Naive thymus-derived CD4-positive, alpha-beta T cell (primary cell): ENCODE data around the gene TENT4B. TPM values are rescaled to one million over a fixed set of nuclear protein-coding genes. Genes with fewer than 3 reads are reported as not detected.
A peak's percentile ranks its signal among the peaks of the same experiment; 100 is the strongest.

Experiments
- ATAC-seq: fragments of 150-1000 bp; cut with Tn5 transposase; 2 replicates; pipeline ENCODE4 v1.10.0; 2021; ENCODE audit warnings: mild to moderate bottlenecking, moderate library complexity
- CTCF ChIA-PET: fragments of 350-600 bp; sonication (Branson Sonifier 250); formaldehyde crosslinking; loops from one replicate; lab custom pipeline; 2021; ENCODE audit warnings: antibody characterized with exemption; lab: Charles Lee
- POLR2A ChIA-PET: fragments of 350-600 bp; sonication (Branson Sonifier 250); formaldehyde crosslinking; loops from one replicate; lab custom pipeline; 2021; ENCODE audit warnings: antibody characterized with exemption, inconsistent platforms; lab: Charles Lee
- DNase-seq, 9 donors: peaks; one replicate each; pipeline versions ENCODE4 v3.0.0 to v3.0.0-alpha.2; 2020 to 2022; ENCODE audit warnings: mixed read lengths in 1 of 9
- H3K27ac ChIP-seq: one replicate; pipeline ENCODE4 v1.7.0; 2013; ENCODE audit warnings: mild to moderate bottlenecking, low read depth, low read length, moderate library complexity
- H3K27me3 ChIP-seq, 2 donors: one replicate each; pipeline ENCODE4 v1.7.0; 2013; ENCODE audit warnings: low read length in 2 of 2, mild to moderate bottlenecking in 2 of 2, moderate library complexity in 2 of 2; ENCODE audit not compliant: control insufficient read depth in 2 of 2, insufficient read depth in 2 of 2
- H3K36me3 ChIP-seq, 3 experiments: 1 replicate in 2 of 3; 2 replicates in 1 of 3; pipeline ENCODE4 v1.7.0; 2013; ENCODE audit warnings: low read length in 3 of 3, mild to moderate bottlenecking in 3 of 3, moderate library complexity in 1 of 3; ENCODE audit not compliant: insufficient read depth in 3 of 3, control insufficient read depth in 2 of 3
- H3K4me1 ChIP-seq, 2 donors: one replicate each; pipeline ENCODE4 v1.7.0; 2013; ENCODE audit warnings: low read length in 2 of 2, mild to moderate bottlenecking in 2 of 2, moderate library complexity in 1 of 2; ENCODE audit not compliant: control insufficient read depth in 2 of 2, insufficient read depth in 2 of 2
- H3K4me3 ChIP-seq: 2 replicates; pipeline ENCODE4 v1.7.0; 2013; ENCODE audit warnings: mild to moderate bottlenecking, low read length
- H3K9me3 ChIP-seq, 3 experiments: 1 replicate in 2 of 3; 2 replicates in 1 of 3; pipeline ENCODE4 v1.7.0; 2013; ENCODE audit warnings: low read length in 3 of 3; ENCODE audit not compliant: control insufficient read depth in 2 of 3
- H3K27ac Mint-ChIP-seq, 9 donors: one replicate each; pipeline ENCODE4 v1.8.0; 2020 to 2022; ENCODE audit warnings: mixed read lengths in 9 of 9, mild to moderate bottlenecking in 8 of 9, moderate library complexity in 5 of 9, inconsistent platforms in 2 of 9
- H3K27me3 Mint-ChIP-seq, 5 donors: one replicate each; pipeline ENCODE4 v1.8.0; 2021 to 2022; ENCODE audit warnings: mixed read lengths in 5 of 5, mild to moderate bottlenecking in 1 of 5
- H3K36me3 Mint-ChIP-seq, 5 donors: one replicate each; pipeline ENCODE4 v1.8.0; 2020 to 2022; ENCODE audit warnings: mixed read lengths in 5 of 5, mild to moderate bottlenecking in 3 of 5, inconsistent platforms in 1 of 5
- H3K4me1 Mint-ChIP-seq, 7 donors: one replicate each; pipeline ENCODE4 v1.8.0; 2020 to 2022; ENCODE audit warnings: mixed read lengths in 7 of 7, mild to moderate bottlenecking in 3 of 7, inconsistent platforms in 1 of 7
- H3K4me3 Mint-ChIP-seq, 10 donors: one replicate each; pipeline ENCODE4 v1.8.0; 2020 to 2022; ENCODE audit warnings: mild to moderate bottlenecking in 10 of 10, mixed read lengths in 10 of 10, moderate library complexity in 6 of 10, inconsistent platforms in 2 of 10
- H3K9me3 Mint-ChIP-seq, 11 donors: one replicate each; pipeline ENCODE4 v1.8.0; 2020 to 2022; ENCODE audit warnings: mixed read lengths in 11 of 11, mild to moderate bottlenecking in 4 of 11, inconsistent platforms in 1 of 11, moderate library complexity in 1 of 11
- intact Hi-C, 2 donors: fragments of 100-400 bp; cut with micrococcal nuclease; formaldehyde crosslinking; loops; one replicate each; pipeline ENCODE4 v1.15.1; 2023
- polyA plus RNA-seq, 2 donors: library from polyadenylated mRNA; unstranded; fragments of 300-500 nt; fragmentation: Illumina TruSeq; gene quantifications; one replicate each; pipeline ENCODE4 v1.2.3, GENCODE V29; 2021
- total RNA-seq, 6 experiments: library from RNA in 5 of 6; stranded (reverse) in 5 of 6; gene quantifications; 1 replicate in 5 of 6; 2 replicates in 1 of 6; pipeline ENCODE4 v1.2.3 and lab custom pipeline; 2021 to 2026

The TENT4B gene
- total and polyA plus RNA-seq, 7 experiments from 2014 or later: 5.0 to 25.9 (median 22.5) TPM

DNA sequence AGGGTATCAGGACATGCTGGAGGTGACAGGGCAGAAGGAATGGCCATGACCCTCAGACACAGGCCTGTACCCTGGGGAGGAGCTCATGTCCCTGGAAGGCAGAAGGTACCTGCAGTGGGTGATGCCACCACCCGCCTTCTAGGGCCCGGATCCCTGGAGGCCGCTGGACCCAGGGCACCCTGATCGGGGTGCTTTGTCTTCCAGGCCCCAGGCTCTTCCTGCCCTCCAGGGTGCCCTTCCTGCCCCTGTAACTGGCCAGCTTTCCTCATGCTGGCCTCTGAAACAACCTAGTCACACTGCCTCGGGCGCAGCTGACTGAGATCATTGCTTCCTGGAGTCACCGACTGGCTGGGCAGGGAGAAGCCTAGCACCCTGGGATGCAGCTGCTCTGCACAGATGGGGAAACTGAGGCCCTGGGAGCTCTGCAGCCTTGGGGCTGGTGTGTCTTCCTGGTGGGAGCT is 119.0 kb downstream of the TENT4B start:
- H3K27ac Mint-ChIP-seq: peak overlapping the region; percentile 88 to 99 (median 97)
- Histone ChIP-seq H3K27me3 (no peaks in the 10 kb centered on the region), H3K36me3 (peaks cover 0 to 20% (median 0%) of the 10 kb centered on the region in 3 experiments), H3K4me1 (peaks cover 83% of the 10 kb centered on the region in 2 donors), H3K4me3 (no peak overlapping the region), H3K27ac (peak overlapping the region; percentile 88), H3K9me3 (no peaks in the 10 kb centered on the region)
- no peaks in the 10 kb centered on the region for H3K27me3 Mint-ChIP-seq
- intact Hi-C loops: loop anchor here (5.0 to 10.0 kb wide), 2 partner anchors 247 to 410 kb away; partner anchors contain the start of genes CNEP1R1 (in 1 of the 2) and SNX20 (in 1 of the 2)
- ChIA-PET CTCF (interaction anchor here (1.0 kb wide), 1 partner anchor 8 kb away, joined by 3 read pairs; no protein-coding TSS in a partner anchor), POLR2A (interaction anchor here (1.3 to 19.1 kb wide), 4 partner anchors 6 to 410 kb away, joined by 3 to 257 read pairs (median 141); partner anchors contain the start of gene ADCY7)
- H3K4me3 Mint-ChIP-seq: peak overlapping the region; percentile 83 to 98 (median 92)
- DNase-seq: no peak
- no peak for ATAC-seq
- peaks cover 65 to 95% (median 88%) of the 10 kb centered on the region in 7 donors for H3K4me1 Mint-ChIP-seq
- H3K36me3 Mint-ChIP-seq: peaks cover 0 to 26% (median 3%) of the 10 kb centered on the region in 5 donors
- H3K9me3 Mint-ChIP-seq: no peaks in the 10 kb centered on the region

DNA sequence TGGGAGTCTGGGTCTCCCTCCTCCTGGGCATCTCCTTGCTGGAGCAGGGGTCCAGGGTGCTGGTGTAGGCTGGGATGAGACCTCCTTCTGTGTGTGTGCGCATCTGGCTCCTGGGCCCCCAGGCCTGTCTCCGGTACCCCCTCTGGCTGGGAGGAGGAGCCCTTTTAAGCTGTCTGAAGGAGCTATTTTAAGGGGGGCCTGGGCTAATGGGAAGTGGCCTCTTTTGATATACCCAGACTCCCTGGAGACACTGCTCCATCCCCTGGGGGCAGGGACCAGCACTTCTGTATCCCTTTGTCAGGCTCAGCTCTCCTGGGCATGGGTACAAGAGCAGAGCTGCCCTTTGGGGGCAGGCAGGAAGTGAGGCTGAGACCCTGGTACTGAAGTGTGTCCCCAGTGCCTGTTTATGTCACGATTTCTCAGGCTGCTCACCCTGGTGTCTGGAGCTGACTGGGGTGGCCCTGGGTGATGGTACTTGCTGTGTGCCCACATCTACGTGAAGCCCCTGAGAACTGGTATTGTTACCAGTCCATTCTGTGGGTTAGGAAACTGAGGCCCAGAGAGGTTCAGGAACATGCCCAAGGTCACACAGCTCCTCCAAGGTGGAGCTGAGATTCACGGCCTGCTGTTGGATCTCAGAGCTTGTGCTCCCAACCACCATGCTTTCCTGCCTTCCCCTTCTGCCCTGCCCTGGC is 119.7 kb downstream of the TENT4B start:
- no peak for DNase-seq
- ChIA-PET CTCF (interaction anchor here (0.5 to 3.5 kb wide), 8 partner anchors 6 to 1983 kb away, joined by 3 to 26 read pairs (median 4); partner anchors contain the start of genes ADCY7 and CNEP1R1), POLR2A (interaction anchor here (0.7 to 19.1 kb wide), 11 partner anchors 6 to 409 kb away, joined by 3 to 257 read pairs (median 4); partner anchors contain the start of genes ADCY7 and HEATR3)
- peak overlapping the region; percentile 83 to 98 (median 92) for H3K4me3 Mint-ChIP-seq
- intact Hi-C loops: loop anchor here (5.0 to 10.0 kb wide), 2 partner anchors 248 to 409 kb away; partner anchors contain the start of genes CNEP1R1 (in 1 of the 2) and SNX20 (in 1 of the 2)
- Histone ChIP-seq H3K27me3 (no peaks in the 10 kb centered on the region), H3K9me3 (no peaks in the 10 kb centered on the region), H3K4me3 (peak overlapping the region; percentile 67), H3K27ac (peak overlapping the region; percentile 88), H3K4me1 (peaks cover 90% of the 10 kb centered on the region in 2 donors), H3K36me3 (peaks cover 0 to 20% (median 0%) of the 10 kb centered on the region in 3 experiments)
- peak overlapping the region; percentile 95 to 99 (median 99) for H3K27ac Mint-ChIP-seq
- no peak for ATAC-seq
- peaks cover 68 to 97% (median 89%) of the 10 kb centered on the region in 7 donors for H3K4me1 Mint-ChIP-seq
- H3K27me3 Mint-ChIP-seq: no peaks in the 10 kb centered on the region
- peaks cover 0 to 26% (median 3%) of the 10 kb centered on the region in 5 donors for H3K36me3 Mint-ChIP-seq
- no peaks in the 10 kb centered on the region for H3K9me3 Mint-ChIP-seq

GRCh38 chr16:50273382-50273690 is 120.2 kb downstream of the TENT4B start:
- H3K4me3 Mint-ChIP-seq: peak overlapping the region; percentile 83 to 98 (median 92)
- intact Hi-C loops: loop anchor here (5.0 to 10.0 kb wide), 2 partner anchors 249 to 409 kb away; partner anchors contain the start of genes CNEP1R1 (in 1 of the 2) and SNX20 (in 1 of the 2)
- no peaks in the 10 kb centered on the region for H3K27me3 Mint-ChIP-seq
- H3K9me3 ChIP-seq: no peaks in the 10 kb centered on the region
- H3K4me1 ChIP-seq: peaks cover 92 to 93% of the 10 kb centered on the region in 2 donors
- H3K4me1 Mint-ChIP-seq: peaks cover 70 to 99% (median 91%) of the 10 kb centered on the region in 7 donors
- CTCF ChIA-PET: interaction anchor here (0.5 to 3.5 kb wide), 7 partner anchors 7 to 1984 kb away, joined by 3 to 26 read pairs (median 4); partner anchors contain the start of genes ADCY7 and CNEP1R1
- peaks cover 0 to 29% (median 3%) of the 10 kb centered on the region in 5 donors for H3K36me3 Mint-ChIP-seq
- peak overlapping the region; percentile 88 for H3K27ac ChIP-seq
- POLR2A ChIA-PET: interaction anchor here (0.7 to 19.1 kb wide), 14 partner anchors 6 to 408 kb away, joined by 3 to 257 read pairs (median 3); partner anchors contain the start of genes ADCY7 and HEATR3
- ATAC-seq: no peak
- no peak for DNase-seq
- peaks cover 0 to 1% (median 0%) of the 10 kb centered on the region in 11 donors for H3K9me3 Mint-ChIP-seq
- H3K4me3 ChIP-seq: peak overlapping the region; percentile 67
- no peaks in the 10 kb centered on the region for H3K27me3 ChIP-seq
- peak overlapping the region; percentile 95 to 99 (median 99) for H3K27ac Mint-ChIP-seq
- peaks cover 0 to 20% (median 0%) of the 10 kb centered on the region in 3 experiments for H3K36me3 ChIP-seq

- Histone ChIP-seq H3K9me3 (no peaks in the 10 kb centered on the region), H3K27me3 (no peaks in the 10 kb centered on the region), H3K4me3 (peak overlapping the region; percentile 67), H3K36me3 (peaks cover 0 to 20% (median 0%) of the 10 kb centered on the region in 3 experiments), H3K27ac (peak overlapping the region; percentile 88), H3K4me1 (peaks cover 93 to 94% of the 10 kb centered on the region in 2 donors)
- CTCF ChIA-PET: interaction anchor here (1.0 to 3.5 kb wide), 12 partner anchors 8 to 393 kb away, joined by 3 to 26 read pairs (median 4); partner anchors contain the start of genes ADCY7 and CNEP1R1
- POLR2A ChIA-PET: interaction anchor here (0.8 to 19.1 kb wide), 21 partner anchors 6 to 471 kb away, joined by 3 to 257 read pairs (median 3); partner anchors contain the start of genes ADCY7, HEATR3 and SNX20
- no peaks in the 10 kb centered on the region for H3K27me3 Mint-ChIP-seq
- intact Hi-C loops: loop anchor here (1.0 to 10.0 kb wide), 7 partner anchors 8 to 408 kb away; partner anchors contain the start of genes ADCY7 (in 2 of the 2), CNEP1R1 (in 2 of the 2), SNX20 (in 1 of the 2) and TENT4B (in 1 of the 2)
- H3K27ac Mint-ChIP-seq: peak overlapping the region; percentile 95 to 99 (median 99)
- DNase-seq (peak in 5 of 9 donors; percentile 26 to 52 (median 40)), ATAC-seq (peak; percentile 65)
- H3K4me1 Mint-ChIP-seq: peaks cover 72 to 99% (median 94%) of the 10 kb centered on the region in 7 donors
- H3K36me3 Mint-ChIP-seq: peaks cover 0 to 32% (median 0%) of the 10 kb centered on the region in 5 donors
- peaks cover 0 to 2% (median 0%) of the 10 kb centered on the region in 11 donors for H3K9me3 Mint-ChIP-seq
- peak overlapping the region; percentile 83 to 98 (median 92) for H3K4me3 Mint-ChIP-seq
Observed at GRCh38 chr16:50273888-50274325, 120.8 kb downstream of the TENT4B start.

DNA sequence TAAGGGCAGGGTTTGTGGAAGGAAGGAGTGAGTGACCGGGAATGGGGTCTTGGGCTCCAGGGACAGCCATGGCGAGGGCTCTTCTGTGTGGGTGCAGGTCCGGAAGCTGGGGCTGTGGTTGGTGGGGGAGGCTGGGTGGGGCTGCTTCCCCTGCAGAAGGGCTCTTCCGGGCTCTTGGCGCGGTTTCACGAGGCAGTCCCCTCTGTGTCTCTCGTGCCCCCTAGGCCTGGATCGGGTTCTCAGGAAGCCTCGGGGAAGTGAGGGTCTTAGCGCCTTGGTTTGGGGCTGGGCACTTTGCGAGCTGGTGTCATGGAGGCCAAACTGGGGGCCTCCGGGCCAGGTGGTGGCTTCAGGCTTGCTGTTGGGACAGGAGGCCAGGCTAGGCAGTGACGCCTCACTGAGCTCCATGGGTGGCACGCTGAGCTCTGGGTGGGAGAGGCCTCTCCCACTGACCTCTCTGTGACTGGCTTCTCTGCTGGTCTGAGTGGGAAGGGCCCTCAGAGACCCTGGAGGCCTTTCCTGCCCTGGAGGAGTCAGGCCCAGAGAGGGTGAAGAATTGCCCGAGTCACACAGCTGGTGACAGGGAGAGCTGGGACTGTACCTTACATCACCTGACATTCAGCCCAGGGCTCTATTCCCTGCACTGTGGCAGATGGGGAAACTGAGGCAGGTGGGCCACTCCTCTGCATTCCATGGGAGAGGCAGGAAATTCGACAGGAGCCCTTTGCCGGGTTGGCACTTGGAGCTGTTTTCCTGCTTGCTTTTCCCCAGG is 121.4 kb downstream of the TENT4B start:
- Histone ChIP-seq H3K4me1 (peaks cover 93 to 94% of the 10 kb centered on the region in 2 donors), H3K27ac (peak overlapping the region; percentile 88), H3K36me3 (peaks cover 0 to 20% (median 0%) of the 10 kb centered on the region in 3 experiments), H3K27me3 (no peaks in the 10 kb centered on the region), H3K4me3 (peak overlapping the region; percentile 71), H3K9me3 (no peaks in the 10 kb centered on the region)
- ChIA-PET POLR2A (interaction anchor here (0.6 to 19.1 kb wide), 23 partner anchors 5 to 473 kb away, joined by 3 to 257 read pairs (median 3); partner anchors contain the start of genes ADCY7, CYLD and SNX20), CTCF (interaction anchor here (0.7 to 3.5 kb wide), 15 partner anchors 8 to 424 kb away, joined by 3 to 26 read pairs (median 4); partner anchors contain the start of genes ADCY7 and CNEP1R1)
- ATAC-seq: peak; percentile 69
- peak overlapping the region; percentile 95 to 99 (median 99) for H3K27ac Mint-ChIP-seq
- peak overlapping the region; percentile 83 to 98 (median 92) for H3K4me3 Mint-ChIP-seq
- intact Hi-C loops: loop anchor here (1.0 to 10.0 kb wide), 7 partner anchors 8 to 408 kb away; partner anchors contain the start of genes ADCY7 (in 2 of the 2), CNEP1R1 (in 2 of the 2), SNX20 (in 1 of the 2) and TENT4B (in 1 of the 2)
- peak in 8 of 9 donors; percentile 47 to 70 (median 68) for DNase-seq
- H3K9me3 Mint-ChIP-seq: peaks cover 0 to 2% (median 0%) of the 10 kb centered on the region in 11 donors
- H3K36me3 Mint-ChIP-seq: peaks cover 0 to 37% (median 0%) of the 10 kb centered on the region in 5 donors
- H3K4me1 Mint-ChIP-seq: peaks cover 72 to 99% (median 94%) of the 10 kb centered on the region in 7 donors
- H3K27me3 Mint-ChIP-seq: no peaks in the 10 kb centered on the region
